HG03025 (cell line): ENCODE measurements around the gene RPN2.
"Not testable (repeated sequence)": the region's sequence is repeated elsewhere in the genome, so short reads cannot be mapped to it uniquely, and the experiment has no call there.

ENCODE experiments used
- ATAC-seq: cut with Tn5 transposase; IDR thresholded peaks from one replicate; pipeline ENCODE4 v1.9.1; 2021; ENCODE audit warnings: mild to moderate bottlenecking, moderate library complexity; ENCODE audit not compliant: unreplicated experiment, low FRiP score

RPN2 gene

GRCh38 chr20:37178839-37179682 is at the start of gene RPN2, which contains the start of gene MROH8:
Gene RPN2 (plus strand): TSS chr20:37179330. CDS start chr20:37179357, 27 bp downstream.
Gene MROH8 (minus strand): TSS chr20:37179548.
- peak; percentile 91 for ATAC-seq

- no peak for ATAC-seq
Observed at GRCh38 chr20:37131486-37131885, 47.6 kb upstream of the RPN2 start.

- no peak for ATAC-seq
Observed at GRCh38 chr20:37133952-37134351, 45.2 kb upstream of the RPN2 start.

- ATAC-seq: no peak
Observed at GRCh38 chr20:37137547-37137946, 41.6 kb upstream of the RPN2 start.

GRCh38 chr20:37142708-37143107 is 36.4 kb upstream of the RPN2 start:
- no peak for ATAC-seq

- ATAC-seq: no peak
Observed at GRCh38 chr20:37144856-37145404, 34.2 kb upstream of the RPN2 start.

- no peak for ATAC-seq
Observed at GRCh38 chr20:37147250-37147649, 31.9 kb upstream of the RPN2 start.

- ATAC-seq: not testable (repeated sequence)
Observed at GRCh38 chr20:37150864-37151263, 28.3 kb upstream of the RPN2 start.

GRCh38 chr20:37151529-37151928 is 27.6 kb upstream of the RPN2 start:
- no peak for ATAC-seq

- no peak for ATAC-seq
Observed at GRCh38 chr20:37152284-37152683, 26.8 kb upstream of the RPN2 start.

GRCh38 chr20:37154684-37155298 is 24.3 kb upstream of the RPN2 start:
- no peak for ATAC-seq

GRCh38 chr20:37155987-37156386 is 23.1 kb upstream of the RPN2 start:
- no peak for ATAC-seq

- no peak for ATAC-seq
Observed at GRCh38 chr20:37158248-37158647, 20.9 kb upstream of the RPN2 start.

- no peak for ATAC-seq
Observed at GRCh38 chr20:37160683-37161082, 18.4 kb upstream of the RPN2 start.

- no peak for ATAC-seq
Observed at GRCh38 chr20:37161830-37162549, 17.1 kb upstream of the RPN2 start.

GRCh38 chr20:37162646-37163045 is 16.5 kb upstream of the RPN2 start:
- no peak for ATAC-seq

GRCh38 chr20:37163832-37164554 is 15.1 kb upstream of the RPN2 start:
- ATAC-seq: no peak

GRCh38 chr20:37165031-37165430 is 14.1 kb upstream of the RPN2 start:
- no peak for ATAC-seq

GRCh38 chr20:37166867-37167266 is 12.3 kb upstream of the RPN2 start:
- ATAC-seq: no peak

GRCh38 chr20:37172836-37173235 is 6.3 kb upstream of the RPN2 start:
- no peak for ATAC-seq
